GM12878 (cell line): ENCODE results near the gene RAD51. TPM values are rescaled to one million over a fixed set of nuclear protein-coding genes. Genes with fewer than 3 reads are reported as not detected.

Experiments
- CHD2 ChIP-seq: IDR thresholded peaks from 2 replicates; pipeline ENCODE4 v1.6.1; 2011; ENCODE audit warnings: low read depth, low read length, improper control_type of control experiment, borderline replicate concordance
- EGR1 ChIP-seq, 2 experiments: IDR thresholded peaks; 1 replicate in 1 of 2; 2 replicates in 1 of 2; pipeline ENCODE4 v1.6.1; 2011 to 2012; ENCODE audit warnings: low read depth in 2 of 2, low read length in 2 of 2, borderline replicate concordance in 1 of 2, mild to moderate bottlenecking in 1 of 2, moderate library complexity in 1 of 2
- EZH2 ChIP-seq: IDR thresholded peaks from 2 replicates; pipeline ENCODE4 v1.6.1; 2012; ENCODE audit warnings: low read depth, mild to moderate bottlenecking, control low read depth, inconsistent platforms, low read length, borderline replicate concordance; ENCODE audit not compliant: control insufficient read depth
- MTA2 ChIP-seq: fragments of 450-650 bp; IDR thresholded peaks from 2 replicates; pipeline ENCODE4 v1.6.1; 2016; ENCODE audit warnings: low read depth, mild to moderate bottlenecking, moderate library complexity
- MXI1 ChIP-seq: fragments of 150-350 bp; IDR thresholded peaks from 2 replicates; pipeline ENCODE4 v1.6.1; 2011; ENCODE audit warnings: low read depth, mild to moderate bottlenecking, inconsistent platforms, low read length, improper control_type of control experiment
- PAX8 ChIP-seq: fragments of 450-650 bp; IDR thresholded peaks from 2 replicates; pipeline ENCODE4 v1.6.1; 2017; ENCODE audit warnings: mild to moderate bottlenecking, moderate library complexity
- RAD51 ChIP-seq: fragments of 450-650 bp; IDR thresholded peaks from 2 replicates; pipeline ENCODE4 v1.6.1; 2016; ENCODE audit warnings: moderate library complexity, mild to moderate bottlenecking, inconsistent platforms
- RCOR1 ChIP-seq: conservative IDR thresholded peaks from 2 replicates; pipeline ENCODE4 v1.6.1; 2012; ENCODE audit warnings: low read depth, low read length, improper control_type of control experiment
- RFX5 ChIP-seq: IDR thresholded peaks from 2 replicates; pipeline ENCODE4 v1.6.1; 2011; ENCODE audit warnings: low read depth, low read length, improper control_type of control experiment
- SIN3A ChIP-seq: IDR thresholded peaks from 2 replicates; pipeline ENCODE4 v1.6.1; 2012; ENCODE audit warnings: low read depth, low read length, improper control_type of control experiment
- SMAD1 ChIP-seq: fragments of 450-650 bp; IDR thresholded peaks from 2 replicates; pipeline ENCODE4 v1.6.1; 2018; ENCODE audit warnings: mild to moderate bottlenecking, low read depth; ENCODE audit not compliant: partially characterized antibody
- STAT1 ChIP-seq: fragments of 450-650 bp; conservative IDR thresholded peaks from 2 replicates; pipeline ENCODE4 v1.6.1; 2014; ENCODE audit warnings: antibody characterized with exemption, mild to moderate bottlenecking
- STAT3 ChIP-seq: IDR thresholded peaks from 2 replicates; pipeline ENCODE4 v1.6.1; 2011; ENCODE audit warnings: low read depth, low read length, improper control_type of control experiment
- TCF12 ChIP-seq: IDR thresholded peaks from 2 replicates; pipeline ENCODE4 v1.6.1; 2011; ENCODE audit warnings: low read depth, mild to moderate bottlenecking, low read length
- TCF3 ChIP-seq: IDR thresholded peaks from 2 replicates; pipeline ENCODE4 v1.6.1; 2012; ENCODE audit warnings: low read depth, mild to moderate bottlenecking, low read length, borderline replicate concordance; ENCODE audit not compliant: insufficient read depth
- USF1 ChIP-seq: IDR thresholded peaks from 2 replicates; pipeline ENCODE4 v1.6.1; 2011; ENCODE audit warnings: borderline replicate concordance, low read depth, mild to moderate bottlenecking, moderate library complexity, mixed read lengths, low read length; ENCODE audit not compliant: insufficient read depth; ENCODE audit errors: extremely low read length
- WRNIP1 ChIP-seq: IDR thresholded peaks from 2 replicates; pipeline ENCODE4 v1.6.1; 2011; ENCODE audit warnings: low read depth, low read length, improper control_type of control experiment, borderline replicate concordance
- YBX1 ChIP-seq: fragments of 450-650 bp; IDR thresholded peaks from 2 replicates; pipeline ENCODE4 v1.6.1; 2016; ENCODE audit warnings: antibody characterized with exemption
- ZNF217 ChIP-seq: fragments of 450-650 bp; IDR thresholded peaks from 2 replicates; pipeline ENCODE4 v1.6.1; 2017; ENCODE audit warnings: antibody characterized with exemption, mild to moderate bottlenecking
- polyA plus RNA-seq, 11 experiments: library from polyadenylated mRNA; depleted of rRNA in 4 of 11; unstranded in 6 of 11; stranded (reverse) in 5 of 11; fragments of >200 nt; fragmentation: Nextera tagmentation in 4 of 11; fragmentation: Illumina TruSeq in 1 of 11; extraction: Ambion mirVana in 4 of 11; extraction: Trizol in 1 of 11; gene quantifications; 1 replicate in 1 of 11; 2 replicates in 10 of 11; pipeline versions ENCODE4 v1.2.1 to v1.2.3, GENCODE V29; 2011 to 2016; ENCODE audit warnings: inconsistent platforms in 2 of 11, missing spikeins in 2 of 11, low read depth in 1 of 11
- total RNA-seq, 4 experiments: library from RNA; depleted of rRNA in 3 of 4; stranded (reverse); fragments of >200 nt in 3 of 4; fragmentation: Illumina TruSeq in 1 of 4; extraction: Trizol in 1 of 4; gene quantifications; 2 replicates each; pipeline versions ENCODE4 v1.2.1 to v1.2.3, GENCODE V29; 2013 to 2021
- TF ChIP-seq, protein P1 (sequence below): IDR thresholded peaks from 2 replicates; pipeline ENCODE4 v1.6.1; 2012; ENCODE audit warnings: low read depth, low read length, improper control_type of control experiment
- TF ChIP-seq, protein P2 (sequence below): fragments of 450-650 bp; conservative IDR thresholded peaks from 2 replicates; pipeline ENCODE4 v1.6.1; 2017; ENCODE audit warnings: mild to moderate bottlenecking, moderate library complexity
- TF ChIP-seq, protein P3 (sequence below): fragments of 450-650 bp; IDR thresholded peaks from 2 replicates; pipeline ENCODE4 v1.6.1; 2017; ENCODE audit warnings: antibody characterized with exemption, mild to moderate bottlenecking, moderate library complexity
- TF ChIP-seq, protein P4 (sequence below): IDR thresholded peaks from 2 replicates; pipeline ENCODE4 v1.6.1; 2012; ENCODE audit warnings: low read depth, low read length, improper control_type of control experiment

Gene RAD51
- total and polyA plus RNA-seq, 10 of the 15 experiments (the other 5 are each of a cell fraction or from before 2014, with no cell fraction given), result 13.1 to 55.0 (median 30.6) TPM

GRCh38 chr15:40754883-40755811 lies 60.2 kb downstream of the RAD51 start, which contains the start of gene RMDN3 (continued):
- TF ChIP-seq, protein P1, sequence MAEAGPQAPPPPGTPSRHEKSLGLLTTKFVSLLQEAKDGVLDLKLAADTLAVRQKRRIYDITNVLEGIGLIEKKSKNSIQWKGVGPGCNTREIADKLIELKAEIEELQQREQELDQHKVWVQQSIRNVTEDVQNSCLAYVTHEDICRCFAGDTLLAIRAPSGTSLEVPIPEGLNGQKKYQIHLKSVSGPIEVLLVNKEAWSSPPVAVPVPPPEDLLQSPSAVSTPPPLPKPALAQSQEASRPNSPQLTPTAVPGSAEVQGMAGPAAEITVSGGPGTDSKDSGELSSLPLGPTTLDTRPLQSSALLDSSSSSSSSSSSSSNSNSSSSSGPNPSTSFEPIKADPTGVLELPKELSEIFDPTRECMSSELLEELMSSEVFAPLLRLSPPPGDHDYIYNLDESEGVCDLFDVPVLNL, result peak; percentile 84
- TF ChIP-seq USF1, result no peak
- no peak for TF ChIP-seq ZNF217
- TF ChIP-seq TCF12, result peak; percentile 52; the same call in 1 of the 2 replicates
- TF ChIP-seq EGR1 (IDR thresholded peaks at IDR 0.05; ENCODE audit: borderline replicate concordance in 1 of 2, low read depth in 2 of 2, low read length in 2 of 2), result 0 out of 3 replicates have a peak, but pooled peaks of 1 of the 2 experiments have one; percentile 21
- TF ChIP-seq, protein P2, sequence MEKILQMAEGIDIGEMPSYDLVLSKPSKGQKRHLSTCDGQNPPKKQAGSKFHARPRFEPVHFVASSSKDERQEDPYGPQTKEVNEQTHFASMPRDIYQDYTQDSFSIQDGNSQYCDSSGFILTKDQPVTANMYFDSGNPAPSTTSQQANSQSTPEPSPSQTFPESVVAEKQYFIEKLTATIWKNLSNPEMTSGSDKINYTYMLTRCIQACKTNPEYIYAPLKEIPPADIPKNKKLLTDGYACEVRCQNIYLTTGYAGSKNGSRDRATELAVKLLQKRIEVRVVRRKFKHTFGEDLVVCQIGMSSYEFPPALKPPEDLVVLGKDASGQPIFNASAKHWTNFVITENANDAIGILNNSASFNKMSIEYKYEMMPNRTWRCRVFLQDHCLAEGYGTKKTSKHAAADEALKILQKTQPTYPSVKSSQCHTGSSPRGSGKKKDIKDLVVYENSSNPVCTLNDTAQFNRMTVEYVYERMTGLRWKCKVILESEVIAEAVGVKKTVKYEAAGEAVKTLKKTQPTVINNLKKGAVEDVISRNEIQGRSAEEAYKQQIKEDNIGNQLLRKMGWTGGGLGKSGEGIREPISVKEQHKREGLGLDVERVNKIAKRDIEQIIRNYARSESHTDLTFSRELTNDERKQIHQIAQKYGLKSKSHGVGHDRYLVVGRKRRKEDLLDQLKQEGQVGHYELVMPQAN, result peak; percentile 85
- TF ChIP-seq MXI1, result peak; percentile 96
- TF ChIP-seq YBX1, result no peak
- TF ChIP-seq, protein P3, sequence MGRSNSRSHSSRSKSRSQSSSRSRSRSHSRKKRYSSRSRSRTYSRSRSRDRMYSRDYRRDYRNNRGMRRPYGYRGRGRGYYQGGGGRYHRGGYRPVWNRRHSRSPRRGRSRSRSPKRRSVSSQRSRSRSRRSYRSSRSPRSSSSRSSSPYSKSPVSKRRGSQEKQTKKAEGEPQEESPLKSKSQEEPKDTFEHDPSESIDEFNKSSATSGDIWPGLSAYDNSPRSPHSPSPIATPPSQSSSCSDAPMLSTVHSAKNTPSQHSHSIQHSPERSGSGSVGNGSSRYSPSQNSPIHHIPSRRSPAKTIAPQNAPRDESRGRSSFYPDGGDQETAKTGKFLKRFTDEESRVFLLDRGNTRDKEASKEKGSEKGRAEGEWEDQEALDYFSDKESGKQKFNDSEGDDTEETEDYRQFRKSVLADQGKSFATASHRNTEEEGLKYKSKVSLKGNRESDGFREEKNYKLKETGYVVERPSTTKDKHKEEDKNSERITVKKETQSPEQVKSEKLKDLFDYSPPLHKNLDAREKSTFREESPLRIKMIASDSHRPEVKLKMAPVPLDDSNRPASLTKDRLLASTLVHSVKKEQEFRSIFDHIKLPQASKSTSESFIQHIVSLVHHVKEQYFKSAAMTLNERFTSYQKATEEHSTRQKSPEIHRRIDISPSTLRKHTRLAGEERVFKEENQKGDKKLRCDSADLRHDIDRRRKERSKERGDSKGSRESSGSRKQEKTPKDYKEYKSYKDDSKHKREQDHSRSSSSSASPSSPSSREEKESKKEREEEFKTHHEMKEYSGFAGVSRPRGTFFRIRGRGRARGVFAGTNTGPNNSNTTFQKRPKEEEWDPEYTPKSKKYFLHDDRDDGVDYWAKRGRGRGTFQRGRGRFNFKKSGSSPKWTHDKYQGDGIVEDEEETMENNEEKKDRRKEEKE, result no peak
- no peak for TF ChIP-seq RAD51
- peak; percentile 95 for TF ChIP-seq SIN3A
- peak; percentile 98 for TF ChIP-seq STAT1
- TF ChIP-seq, protein P4, sequence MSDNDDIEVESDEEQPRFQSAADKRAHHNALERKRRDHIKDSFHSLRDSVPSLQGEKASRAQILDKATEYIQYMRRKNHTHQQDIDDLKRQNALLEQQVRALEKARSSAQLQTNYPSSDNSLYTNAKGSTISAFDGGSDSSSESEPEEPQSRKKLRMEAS, result no peak; the same call in 1 of the 2 replicates
- TF ChIP-seq TCF3, result peak; percentile 79; the same call in 1 of the 2 replicates
- TF ChIP-seq RFX5, result no peak
- no peak for TF ChIP-seq PAX8
- TF ChIP-seq RCOR1, result no peak
- no peak for TF ChIP-seq CHD2
- TF ChIP-seq SMAD1, result peak; percentile 37
- no peak for TF ChIP-seq MTA2
- TF ChIP-seq EZH2, result no peak
- TF ChIP-seq WRNIP1, result no peak
- TF ChIP-seq STAT3, result no peak
